ENCODE results near the gene MYO7B. TPM values are rescaled to one million over a fixed set of nuclear protein-coding genes. Genes with fewer than 3 reads are reported as not detected.

MYO7B gene
- total and polyA plus RNA-seq, 9 of the 15 experiments (the other 6 are each of a cell fraction or from before 2014, with no cell fraction given) = 0.08 TPM; not detected in 8

DNA sequence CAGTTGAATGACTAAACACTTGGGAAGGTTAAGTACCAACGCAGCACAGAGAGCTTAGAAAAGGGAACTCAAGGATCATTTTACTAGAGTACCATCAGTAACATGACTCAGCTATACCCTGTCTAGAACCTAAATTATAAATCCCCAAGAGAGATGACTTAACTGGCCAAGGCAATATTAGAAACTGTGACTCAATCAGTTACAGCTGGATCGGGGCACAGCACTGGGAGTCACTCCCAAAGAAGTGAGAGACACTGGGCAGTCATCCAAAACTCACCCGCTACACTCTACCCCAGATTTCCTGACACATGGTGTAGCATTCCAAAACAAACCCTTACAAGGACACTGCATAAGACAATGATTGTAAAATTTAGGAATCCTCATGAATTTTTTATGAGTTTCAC is 26.9 kb upstream of the MYO7B start (continued):
- TF ChIP-seq GABPA (tag; conservative IDR thresholded peaks at IDR 0.05; ENCODE audit: low read depth) = no peak
- no peak for TF ChIP-seq ZNF79 (CRISPR knock-in tag; IDR thresholded peaks at IDR 0.05; ENCODE audit: low read depth)
- TF ChIP-seq ETS2 (tag; IDR thresholded peaks at IDR 0.05; ENCODE audit: borderline replicate concordance, poor library complexity, severe bottlenecking) = no peak
- TF ChIP-seq, protein P1, sequence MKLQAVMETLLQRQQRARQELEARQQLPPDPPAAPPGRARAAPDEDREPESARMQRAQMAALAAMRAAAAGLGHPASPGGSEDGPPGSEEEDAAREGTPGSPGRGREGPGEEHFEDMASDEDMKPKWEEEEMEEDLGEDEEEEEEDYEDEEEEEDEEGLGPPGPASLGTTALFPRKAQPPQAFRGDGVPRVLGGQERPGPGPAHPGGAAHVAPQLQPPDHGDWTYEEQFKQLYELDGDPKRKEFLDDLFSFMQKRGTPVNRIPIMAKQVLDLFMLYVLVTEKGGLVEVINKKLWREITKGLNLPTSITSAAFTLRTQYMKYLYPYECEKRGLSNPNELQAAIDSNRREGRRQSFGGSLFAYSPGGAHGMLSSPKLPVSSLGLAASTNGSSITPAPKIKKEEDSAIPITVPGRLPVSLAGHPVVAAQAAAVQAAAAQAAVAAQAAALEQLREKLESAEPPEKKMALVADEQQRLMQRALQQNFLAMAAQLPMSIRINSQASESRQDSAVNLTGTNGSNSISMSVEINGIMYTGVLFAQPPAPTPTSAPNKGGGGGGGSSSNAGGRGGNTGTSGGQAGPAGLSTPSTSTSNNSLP (IDR thresholded peaks at IDR 0.05; ENCODE audit: borderline replicate concordance, low read depth, low read length) = no peak
- TF ChIP-seq TAF15 (IDR thresholded peaks at IDR 0.05; ENCODE audit: low read depth, low read length) = no peak
- TF ChIP-seq ASH1L (IDR thresholded peaks at IDR 0.05; ENCODE audit: borderline replicate concordance, low read depth, partially characterized antibody) = no peak
- TF ChIP-seq BRCA1 (IDR thresholded peaks at IDR 0.05) = no peak
- TF ChIP-seq BRCA1 (CRISPR knock-in tag; IDR thresholded peaks at IDR 0.05) = no peak
- TF ChIP-seq NFE2L1 (tag; IDR thresholded peaks at IDR 0.05; ENCODE audit: borderline replicate concordance, low read depth) = peak; percentile 31; the same call in 1 of the 2 replicates
- TF ChIP-seq, protein P2, sequence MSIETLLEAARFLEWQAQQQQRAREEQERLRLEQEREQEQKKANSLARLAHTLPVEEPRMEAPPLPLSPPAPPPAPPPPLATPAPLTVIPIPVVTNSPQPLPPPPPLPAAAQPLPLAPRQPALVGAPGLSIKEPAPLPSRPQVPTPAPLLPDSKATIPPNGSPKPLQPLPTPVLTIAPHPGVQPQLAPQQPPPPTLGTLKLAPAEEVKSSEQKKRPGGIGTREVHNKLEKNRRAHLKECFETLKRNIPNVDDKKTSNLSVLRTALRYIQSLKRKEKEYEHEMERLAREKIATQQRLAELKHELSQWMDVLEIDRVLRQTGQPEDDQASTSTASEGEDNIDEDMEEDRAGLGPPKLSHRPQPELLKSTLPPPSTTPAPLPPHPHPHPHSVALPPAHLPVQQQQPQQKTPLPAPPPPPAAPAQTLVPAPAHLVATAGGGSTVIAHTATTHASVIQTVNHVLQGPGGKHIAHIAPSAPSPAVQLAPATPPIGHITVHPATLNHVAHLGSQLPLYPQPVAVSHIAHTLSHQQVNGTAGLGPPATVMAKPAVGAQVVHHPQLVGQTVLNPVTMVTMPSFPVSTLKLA (conservative IDR thresholded peaks at IDR 0.05) = 0 out of 4 replicates have a peak, but pooled peaks of 1 of the 2 experiments have one; percentile 21
- TF ChIP-seq, protein P3, sequence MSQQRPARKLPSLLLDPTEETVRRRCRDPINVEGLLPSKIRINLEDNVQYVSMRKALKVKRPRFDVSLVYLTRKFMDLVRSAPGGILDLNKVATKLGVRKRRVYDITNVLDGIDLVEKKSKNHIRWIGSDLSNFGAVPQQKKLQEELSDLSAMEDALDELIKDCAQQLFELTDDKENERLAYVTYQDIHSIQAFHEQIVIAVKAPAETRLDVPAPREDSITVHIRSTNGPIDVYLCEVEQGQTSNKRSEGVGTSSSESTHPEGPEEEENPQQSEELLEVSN (IDR thresholded peaks at IDR 0.05; ENCODE audit: borderline replicate concordance in 1 of 2, extremely low read depth in 1 of 2, insufficient read depth in 1 of 2, insufficient read length in 1 of 2, low read depth in 1 of 2, low read length in 1 of 2, poor library complexity in 1 of 2, severe bottlenecking in 1 of 2) = no peak
- TF ChIP-seq NCOA6 (IDR thresholded peaks at IDR 0.05) = no peak
- TF ChIP-seq ZNF668 (CRISPR knock-in tag; IDR thresholded peaks at IDR 0.05) = no peak
- no peak for TF ChIP-seq ELF4 (CRISPR knock-in tag; IDR thresholded peaks at IDR 0.05)
- TF ChIP-seq PCBP1 (IDR thresholded peaks at IDR 0.05; ENCODE audit: low read depth, low read length, poor library complexity, severe bottlenecking) = no peak
- TF ChIP-seq BMI1 (IDR thresholded peaks at IDR 0.05; ENCODE audit: low read length) = no peak
- TF ChIP-seq ZNF253 (CRISPR knock-in tag; conservative IDR thresholded peaks at IDR 0.05) = no peak
- no peak for TF ChIP-seq POLR2B (IDR thresholded peaks at IDR 0.05; ENCODE audit: low read depth, partially characterized antibody)
- TF ChIP-seq MAFF (IDR thresholded peaks at IDR 0.05; ENCODE audit: low read length) = peak; percentile 65; the same call in 1 of the 2 replicates
- TF ChIP-seq POU5F1 (IDR thresholded peaks at IDR 0.05; ENCODE audit: borderline replicate concordance, low read depth, low read length, partially characterized antibody) = no peak
- TF ChIP-seq ADNP (tag; IDR thresholded peaks at IDR 0.05) = no peak
- no peak for TF ChIP-seq CREM (IDR thresholded peaks at IDR 0.05; ENCODE audit: low read depth)
- no peak for TF ChIP-seq DMBX1 (CRISPR knock-in tag; IDR thresholded peaks at IDR 0.05; ENCODE audit: borderline replicate concordance)
- TF ChIP-seq EHMT2 (IDR thresholded peaks at IDR 0.05) = no peak
- no peak for TF ChIP-seq RFX7 (CRISPR knock-in tag; IDR thresholded peaks at IDR 0.05)
- TF ChIP-seq NFIC (IDR thresholded peaks at IDR 0.05) = peak; percentile 80
- TF ChIP-seq RBM17 (IDR thresholded peaks at IDR 0.05; ENCODE audit: borderline replicate concordance, low read depth, low read length) = no peak

All from K562 (cell line).